Gastrocnemius medialis (tissue), 4 donors: Measurements from ENCODE around the gene PRAMEF12. TPM values are rescaled to one million over a fixed set of nuclear protein-coding genes. Genes with fewer than 3 reads are reported as not detected.

Source experiments
- ATAC-seq, 2 donors: fragments of 150-250 bp; one replicate each; pipeline ENCODE4 v1.9.1; 2016
- DNase-seq, 2 donors: peaks; one replicate each; pipeline ENCODE4 v3.0.0-alpha.2; 2019
- H3K27ac ChIP-seq, 4 donors: fragments of 200-600 bp; sonication (generic); 1 replicate in 1 of 4; 2 replicates in 3 of 4; pipeline ENCODE4 v1.5.1; 2016 to 2018; ENCODE audit warnings: mild to moderate bottlenecking in 2 of 4, moderate library complexity in 1 of 4
- H3K27me3 ChIP-seq, 3 donors: fragments of 200-600 bp; sonication (generic) in 2 of 3; 1 replicate in 1 of 3; 2 replicates in 2 of 3; pipeline versions ENCODE4 v1.5.1 to v1.6.0; 2016 to 2019; ENCODE audit warnings: mild to moderate bottlenecking in 1 of 3, moderate library complexity in 1 of 3
- H3K36me3 ChIP-seq, 2 donors: fragments of 200-600 bp; sonication (generic) in 1 of 2; one replicate each; pipeline ENCODE4 v1.5.1; 2017 to 2018
- H3K4me1 ChIP-seq, 2 donors: fragments of 200-600 bp; sonication (generic) in 1 of 2; one replicate each; pipeline ENCODE4 v1.5.1; 2016 to 2017; ENCODE audit warnings: mild to moderate bottlenecking in 2 of 2
- H3K4me3 ChIP-seq, 4 donors: fragments of 200-600 bp; sonication (generic) in 3 of 4; 1 replicate in 1 of 4; 2 replicates in 3 of 4; pipeline ENCODE4 v1.5.1; 2016 to 2019; ENCODE audit warnings: mild to moderate bottlenecking in 2 of 4
- H3K9me3 ChIP-seq, 3 donors: fragments of 200-600 bp; sonication (generic) in 2 of 3; 1 replicate in 1 of 3; 2 replicates in 2 of 3; pipeline ENCODE4 v1.5.1; 2016 to 2019
- CTCF ChIP-seq, 5 experiments: fragments of 450-650 bp in 3 of 5; fragments of 200-600 bp in 2 of 5; sonication (generic) in 2 of 5; IDR thresholded peaks in 4 of 5; conservative IDR thresholded peaks in 1 of 5; 1 replicate in 4 of 5; 2 replicates in 1 of 5; pipeline ENCODE4 v1.5.1; 2016 to 2019; ENCODE audit warnings: antibody characterized with exemption in 5 of 5, mild to moderate bottlenecking in 3 of 5, moderate library complexity in 3 of 5
- POLR2A ChIP-seq, 2 donors: fragments of 450-650 bp; IDR thresholded peaks; one replicate each; pipeline ENCODE4 v1.6.1; 2017; ENCODE audit warnings: antibody characterized with exemption in 2 of 2, mild to moderate bottlenecking in 2 of 2, moderate library complexity in 2 of 2
- in situ Hi-C, 4 donors: fragments of 200-750 bp; cut with MboI; loops; one replicate each; pipeline versions ENCODE4 v1.15.0 to v1.8.0; 2017; ENCODE audit warnings: low sequenced_read_pairs in 4 of 4
- intact Hi-C: fragments of 100-400 bp; cut with DNase I; formaldehyde crosslinking; loops from one replicate; pipeline ENCODE4 v1.15.1; 2023; ENCODE audit warnings: low total_unique reads
- total RNA-seq, 4 donors: library from RNA; depleted of rRNA; stranded (reverse); fragments of >200 nt; gene quantifications; one replicate each; pipeline versions ENCODE4 v1.1.0 to v1.2.3, GENCODE V29; 2016

Gene PRAMEF12
- total RNA-seq, 4 donors from 2014 or later, result not detected

GRCh38 chr1:12764016-12764415 lies 9.5 kb upstream of the PRAMEF12 start:
- ATAC-seq, result no peak
- intact Hi-C loops (no loop called here), in situ Hi-C loops (no loop called here)
- Histone ChIP-seq H3K4me3 (no peak overlapping the region), H3K27me3 (peaks cover 0 to 2% (median 0%) of the 10 kb centered on the region in 3 donors), H3K27ac (no peak overlapping the region), H3K4me1 (no peaks in the 10 kb centered on the region), H3K9me3 (no peaks in the 10 kb centered on the region), H3K36me3 (no peaks in the 10 kb centered on the region)
- TF ChIP-seq POLR2A (IDR thresholded peaks at IDR 0.05) (no peak), CTCF (IDR thresholded peaks at IDR 0.05 in 4 of 5, conservative IDR thresholded peaks at IDR 0.05 in 1 of 5) (no peak)
- DNase-seq, result no peak

- peaks cover 0 to 2% (median 0%) of the 10 kb centered on the region in 3 donors for H3K27me3 ChIP-seq
- no peak overlapping the region for H3K4me3 ChIP-seq
- TF ChIP-seq POLR2A (IDR thresholded peaks at IDR 0.05), result no peak
- intact Hi-C loops (no loop called here), in situ Hi-C loops (no loop called here)
- ATAC-seq, result no peak
- no peak for DNase-seq
- no peaks in the 10 kb centered on the region for H3K9me3 ChIP-seq
- H3K4me1 ChIP-seq, result no peaks in the 10 kb centered on the region
- H3K27ac ChIP-seq, result no peak overlapping the region
- H3K36me3 ChIP-seq, result no peaks in the 10 kb centered on the region
Observed at GRCh38 chr1:12769031-12769430, 4.5 kb upstream of the PRAMEF12 start.

GRCh38 chr1:12769976-12770505 lies 3.5 kb upstream of the PRAMEF12 start:
- TF ChIP-seq POLR2A (IDR thresholded peaks at IDR 0.05) (no peak), CTCF (IDR thresholded peaks at IDR 0.05 in 4 of 5, conservative IDR thresholded peaks at IDR 0.05 in 1 of 5) (no peak)
- peaks cover 0 to 2% (median 0%) of the 10 kb centered on the region in 3 donors for H3K27me3 ChIP-seq

GRCh38 chr1:12770620-12771019 lies 2.9 kb upstream of the PRAMEF12 start:
- no peak overlapping the region for H3K4me3 ChIP-seq
- in situ Hi-C loops, result no loop called here
- TF ChIP-seq POLR2A (IDR thresholded peaks at IDR 0.05) (no peak), CTCF (IDR thresholded peaks at IDR 0.05 in 4 of 5, conservative IDR thresholded peaks at IDR 0.05 in 1 of 5) (no peak)
- peaks cover 0 to 2% (median 0%) of the 10 kb centered on the region in 3 donors for H3K27me3 ChIP-seq
- no peak for DNase-seq
- no peaks in the 10 kb centered on the region for H3K9me3 ChIP-seq
- no peaks in the 10 kb centered on the region for H3K36me3 ChIP-seq
- no peak overlapping the region for H3K27ac ChIP-seq
- no peaks in the 10 kb centered on the region for H3K4me1 ChIP-seq
- intact Hi-C loops, result no loop called here
- ATAC-seq, result no peak

More at GRCh38 chr1:12769976-12770505, 3.5 kb upstream of the PRAMEF12 start:
- no peak overlapping the region for H3K27ac ChIP-seq
- DNase-seq (no peak), ATAC-seq (no peak)
- in situ Hi-C loops, result no loop called here
- no peaks in the 10 kb centered on the region for H3K9me3 ChIP-seq
- intact Hi-C loops, result no loop called here
- no peaks in the 10 kb centered on the region for H3K4me1 ChIP-seq
- H3K36me3 ChIP-seq, result no peaks in the 10 kb centered on the region
- H3K4me3 ChIP-seq, result no peak overlapping the region

GRCh38 chr1:12771186-12771585 lies 2.4 kb upstream of the PRAMEF12 start:
- DNase-seq, result no peak

More at GRCh38 chr1:12771186-12771585, 2.4 kb upstream of the PRAMEF12 start:
- Histone ChIP-seq H3K36me3 (no peaks in the 10 kb centered on the region), H3K9me3 (no peaks in the 10 kb centered on the region), H3K4me3 (no peak overlapping the region), H3K4me1 (no peaks in the 10 kb centered on the region), H3K27ac (no peak overlapping the region), H3K27me3 (peaks cover 0 to 2% (median 0%) of the 10 kb centered on the region in 3 donors)
- in situ Hi-C loops, result no loop called here
- TF ChIP-seq POLR2A (IDR thresholded peaks at IDR 0.05) (no peak), CTCF (IDR thresholded peaks at IDR 0.05 in 4 of 5, conservative IDR thresholded peaks at IDR 0.05 in 1 of 5) (no peak)
- intact Hi-C loops, result no loop called here
- no peak for ATAC-seq
